ENCODE results near the gene SERPINA6. TPM values are rescaled to one million over a fixed set of nuclear protein-coding genes. Genes with fewer than 3 reads are reported as not detected.
A peak's percentile ranks its signal among the peaks of the same experiment; 100 is the strongest.

SERPINA6 gene
- total RNA-seq, 4 donors from 2014 or later = not detected

DNA sequence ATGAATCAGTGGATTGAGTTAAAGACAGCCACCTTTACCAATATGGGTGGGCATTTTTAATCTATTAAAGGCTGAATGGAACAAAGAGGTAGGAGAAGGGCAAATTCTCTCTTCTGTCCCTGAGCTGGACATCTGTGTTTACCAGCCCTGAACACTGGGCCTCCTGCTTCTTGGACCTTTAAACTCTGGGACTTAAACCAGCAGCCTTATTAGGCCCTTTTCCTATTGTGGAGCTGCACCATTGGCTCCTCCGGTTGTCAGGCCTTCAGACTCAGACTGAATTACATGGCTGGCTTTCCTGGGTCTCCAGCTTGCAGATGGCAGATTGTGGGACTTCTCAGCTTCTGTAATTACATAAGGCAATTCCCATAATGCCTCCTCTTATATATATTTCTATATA is 6.4 kb downstream of the SERPINA6 start:
- Histone ChIP-seq H3K4me3 (no peak overlapping the region), H3K9me3 (peaks cover 0 to 17% (median 0%) of the 10 kb centered on the region in 3 donors), H3K4me1 (no peaks in the 10 kb centered on the region), H3K36me3 (no peaks in the 10 kb centered on the region), H3K27ac (no peak overlapping the region), H3K27me3 (no peaks in the 10 kb centered on the region)
- no peak for TF ChIP-seq POLR2A (IDR thresholded peaks at IDR 0.05)
- no peak for TF ChIP-seq POLR2AphosphoS5 (IDR thresholded peaks at IDR 0.05)
- TF ChIP-seq, protein P1, sequence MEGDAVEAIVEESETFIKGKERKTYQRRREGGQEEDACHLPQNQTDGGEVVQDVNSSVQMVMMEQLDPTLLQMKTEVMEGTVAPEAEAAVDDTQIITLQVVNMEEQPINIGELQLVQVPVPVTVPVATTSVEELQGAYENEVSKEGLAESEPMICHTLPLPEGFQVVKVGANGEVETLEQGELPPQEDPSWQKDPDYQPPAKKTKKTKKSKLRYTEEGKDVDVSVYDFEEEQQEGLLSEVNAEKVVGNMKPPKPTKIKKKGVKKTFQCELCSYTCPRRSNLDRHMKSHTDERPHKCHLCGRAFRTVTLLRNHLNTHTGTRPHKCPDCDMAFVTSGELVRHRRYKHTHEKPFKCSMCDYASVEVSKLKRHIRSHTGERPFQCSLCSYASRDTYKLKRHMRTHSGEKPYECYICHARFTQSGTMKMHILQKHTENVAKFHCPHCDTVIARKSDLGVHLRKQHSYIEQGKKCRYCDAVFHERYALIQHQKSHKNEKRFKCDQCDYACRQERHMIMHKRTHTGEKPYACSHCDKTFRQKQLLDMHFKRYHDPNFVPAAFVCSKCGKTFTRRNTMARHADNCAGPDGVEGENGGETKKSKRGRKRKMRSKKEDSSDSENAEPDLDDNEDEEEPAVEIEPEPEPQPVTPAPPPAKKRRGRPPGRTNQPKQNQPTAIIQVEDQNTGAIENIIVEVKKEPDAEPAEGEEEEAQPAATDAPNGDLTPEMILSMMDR (IDR thresholded peaks at IDR 0.05) = no peak
- TF ChIP-seq EP300 (IDR thresholded peaks at IDR 0.05) = no peak
- WGBS, 2 donors (ENCODE audit: low coverage in 1 of 2) = 29 to 100% methylated on average over 1 of the region's 1 CpG
- ATAC-seq = no peak

DNA sequence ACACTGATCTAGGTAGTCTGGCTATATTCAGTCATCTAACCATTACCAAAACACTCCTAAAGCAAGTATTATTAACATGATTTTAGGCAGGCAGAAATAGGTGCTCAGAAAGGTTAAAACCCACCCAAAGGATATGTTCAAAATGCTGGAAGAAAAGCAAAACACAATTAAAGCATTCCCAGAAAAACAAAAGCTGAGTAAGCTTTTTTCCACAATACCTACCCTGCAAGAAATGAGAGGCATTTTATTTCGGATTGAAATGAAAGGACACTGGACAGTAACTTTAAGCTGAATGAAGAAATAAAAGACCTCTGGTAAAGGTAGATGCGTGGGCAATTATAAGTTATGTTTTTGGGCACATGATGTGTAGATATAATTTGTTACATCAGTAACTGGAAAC is 8.2 kb downstream of the SERPINA6 start:
- no peaks in the 10 kb centered on the region for H3K27me3 ChIP-seq
- 84 to 88% methylated on average over 2 of the region's 2 CpGs for WGBS, 2 donors (ENCODE audit: low coverage in 1 of 2)
- H3K27ac ChIP-seq = no peak overlapping the region
- TF ChIP-seq, protein P1 (IDR thresholded peaks at IDR 0.05) = no peak
- TF ChIP-seq POLR2A (IDR thresholded peaks at IDR 0.05) (no peak), POLR2AphosphoS5 (IDR thresholded peaks at IDR 0.05) (no peak), EP300 (IDR thresholded peaks at IDR 0.05) (no peak)
- H3K9me3 ChIP-seq = peaks cover 0 to 17% (median 0%) of the 10 kb centered on the region in 3 donors
- H3K36me3 ChIP-seq = no peaks in the 10 kb centered on the region
- no peaks in the 10 kb centered on the region for H3K4me1 ChIP-seq
- H3K4me3 ChIP-seq = no peak overlapping the region
- no peak for ATAC-seq

DNA sequence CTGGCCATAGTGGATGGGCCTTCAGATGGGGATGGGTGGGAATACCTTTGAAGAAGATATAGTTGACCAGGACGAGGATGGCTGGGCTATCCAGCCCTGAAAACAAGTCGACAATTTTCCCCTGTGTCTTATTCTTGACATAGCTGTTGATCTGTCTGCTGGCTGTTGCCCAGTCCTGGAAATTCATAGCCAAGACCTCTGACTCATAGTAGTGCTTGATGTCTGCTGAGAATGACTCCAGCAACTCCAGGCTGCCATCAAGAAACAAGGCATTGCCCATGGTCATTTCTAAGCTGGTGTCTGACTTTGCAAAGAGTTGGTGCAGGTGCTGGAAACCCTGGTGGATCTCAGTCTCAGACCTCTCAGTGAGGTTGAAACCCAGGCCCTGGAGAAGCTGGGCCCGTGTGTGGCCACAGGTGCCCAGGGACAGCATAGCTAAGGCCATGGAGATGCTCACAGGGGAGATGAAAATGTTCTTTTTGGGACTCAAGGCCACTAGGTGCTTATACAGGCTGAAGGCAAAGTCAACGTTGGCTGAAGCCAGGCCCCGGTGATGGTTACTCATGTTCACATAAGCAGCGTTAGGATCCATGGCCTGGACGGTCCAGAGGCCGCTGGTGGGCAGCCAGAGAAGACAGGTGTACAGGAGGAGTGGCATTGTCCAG is 9.0 kb downstream of the SERPINA6 start:
- Histone ChIP-seq H3K27me3 (no peaks in the 10 kb centered on the region), H3K36me3 (no peaks in the 10 kb centered on the region), H3K27ac (no peak overlapping the region), H3K4me3 (no peak overlapping the region), H3K4me1 (no peaks in the 10 kb centered on the region), H3K9me3 (peaks cover 0 to 14% (median 0%) of the 10 kb centered on the region in 3 donors)
- 82 to 85% methylated on average over 7 of the region's 8 CpGs for WGBS, 2 donors (ENCODE audit: low coverage in 1 of 2)
- peak; percentile 58 for ATAC-seq
- TF ChIP-seq POLR2A (IDR thresholded peaks at IDR 0.05) (no peak), EP300 (IDR thresholded peaks at IDR 0.05) (no peak), POLR2AphosphoS5 (IDR thresholded peaks at IDR 0.05) (no peak)
- TF ChIP-seq, protein P1 (IDR thresholded peaks at IDR 0.05) = no peak

GRCh38 chr14:94312481-94313246 is 10.5 kb downstream of the SERPINA6 start:
- no peak for ATAC-seq
- Histone ChIP-seq H3K4me1 (no peaks in the 10 kb centered on the region), H3K36me3 (no peaks in the 10 kb centered on the region), H3K9me3 (peaks cover 0 to 12% (median 0%) of the 10 kb centered on the region in 3 donors), H3K27ac (no peak overlapping the region), H3K4me3 (no peak overlapping the region), H3K27me3 (peaks cover 6% of the 10 kb centered on the region)
- TF ChIP-seq POLR2A (IDR thresholded peaks at IDR 0.05) = no peak
- TF ChIP-seq, protein P1 (IDR thresholded peaks at IDR 0.05) = no peak
- TF ChIP-seq EP300 (IDR thresholded peaks at IDR 0.05) = no peak
- TF ChIP-seq POLR2AphosphoS5 (IDR thresholded peaks at IDR 0.05) = no peak
- 20 to 60% methylated on average over 1 of the region's 6 CpGs for WGBS, 2 donors (ENCODE audit: low coverage in 1 of 2)
